DMS 273 (cell line): ENCODE measurements around the gene TALDO1.

Source experiments
- DNase-seq: peaks from one replicate; lab custom pipeline; 2025; ENCODE audit not compliant: unreplicated experiment; lab: John Stamatoyannopoulos, UW

The TALDO1 gene

DNA sequence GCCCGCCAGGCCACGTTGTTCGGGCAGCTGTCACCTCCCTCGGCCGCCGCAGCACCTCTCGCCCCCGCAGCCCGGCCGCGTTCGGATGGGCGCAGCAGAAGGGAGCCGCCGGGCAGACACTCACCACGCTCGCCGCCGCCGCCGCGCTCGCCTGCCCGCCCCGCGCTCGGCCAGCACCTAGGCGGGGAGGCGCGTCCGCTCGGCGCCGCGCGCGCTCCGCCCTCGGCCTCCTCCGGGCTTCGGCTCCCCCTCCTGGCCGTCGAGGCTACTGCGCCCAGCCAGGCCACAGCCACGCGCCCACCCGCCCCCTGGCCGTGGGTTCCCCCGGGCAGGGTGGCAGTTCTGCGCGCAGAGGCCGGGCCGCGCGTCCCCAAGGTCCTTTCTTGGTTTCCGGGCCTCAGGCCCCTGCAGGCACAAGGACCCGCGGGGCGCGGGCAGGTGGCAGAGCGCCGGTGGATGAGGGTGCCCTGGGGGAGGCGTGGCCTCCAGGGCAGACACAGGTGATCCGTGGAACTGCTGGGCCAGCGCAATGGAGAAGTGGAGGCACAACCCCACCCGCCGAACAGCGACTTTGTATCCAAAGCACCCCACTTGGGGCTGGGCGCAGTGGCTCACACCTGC is 50.9 kb downstream of the TALDO1 start, which contains the start of gene SLC25A22:
TSS of gene SLC25A22 (minus strand) at position 189 of the 621 bp plus-strand sequence. CDS start 3,275 bp downstream, outside the sequence.
- DNase-seq, result peak; percentile 91

DNA sequence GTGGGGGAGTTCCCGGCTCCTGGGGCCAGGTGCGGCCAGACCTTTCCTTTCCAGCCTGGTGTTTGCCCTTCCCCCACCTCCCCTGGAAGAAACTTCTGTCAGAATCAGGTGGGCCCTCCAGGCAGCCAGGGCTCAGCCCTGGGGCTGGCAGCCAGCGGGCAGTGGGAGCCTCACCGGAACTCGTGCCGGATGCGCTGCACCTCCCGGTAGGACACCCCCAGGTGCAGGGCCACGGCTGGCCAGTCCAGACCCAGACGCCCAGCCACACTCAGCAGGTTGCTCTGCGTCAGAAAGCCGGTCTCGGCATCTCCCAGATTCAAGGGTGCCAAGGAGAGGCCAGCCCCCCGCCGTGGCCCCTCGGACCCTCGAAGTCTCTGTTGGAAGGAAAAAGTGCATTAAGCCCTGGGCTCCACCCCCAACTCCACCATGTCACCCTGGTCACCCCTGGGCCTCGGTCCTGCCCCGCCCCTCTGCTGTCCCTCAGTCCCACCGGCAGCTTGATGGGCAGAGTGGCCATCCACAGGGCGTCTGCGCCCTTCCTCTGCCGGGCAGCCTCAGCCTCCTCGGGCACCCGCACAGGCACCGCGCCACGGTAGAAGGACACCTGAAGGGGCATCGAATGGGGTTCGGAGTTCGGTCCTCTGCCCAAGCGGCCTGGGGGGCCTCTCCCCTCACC is 52.5 kb downstream of the TALDO1 start:
- no peak for DNase-seq

DNA sequence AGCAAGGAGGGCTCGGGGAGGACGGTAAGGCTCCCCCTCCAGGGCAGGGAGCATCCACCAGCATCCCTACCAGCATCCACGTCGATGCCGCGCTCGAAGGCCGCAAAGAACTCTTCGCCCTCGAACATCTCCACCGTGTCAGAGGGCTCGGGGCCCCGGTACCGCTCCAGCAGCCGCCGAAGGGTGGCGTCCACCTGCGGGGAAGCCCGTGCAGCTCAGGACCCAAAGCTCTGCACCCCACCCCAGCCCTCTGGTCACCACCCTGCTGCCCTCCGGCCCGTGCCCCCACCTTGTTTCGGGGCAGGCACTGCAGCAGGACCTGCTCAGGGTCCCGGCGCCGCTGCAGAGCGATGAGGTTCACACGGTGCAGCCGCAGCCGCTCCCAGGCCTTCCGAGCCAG is 53.2 kb downstream of the TALDO1 start:
- no peak for DNase-seq

DNA sequence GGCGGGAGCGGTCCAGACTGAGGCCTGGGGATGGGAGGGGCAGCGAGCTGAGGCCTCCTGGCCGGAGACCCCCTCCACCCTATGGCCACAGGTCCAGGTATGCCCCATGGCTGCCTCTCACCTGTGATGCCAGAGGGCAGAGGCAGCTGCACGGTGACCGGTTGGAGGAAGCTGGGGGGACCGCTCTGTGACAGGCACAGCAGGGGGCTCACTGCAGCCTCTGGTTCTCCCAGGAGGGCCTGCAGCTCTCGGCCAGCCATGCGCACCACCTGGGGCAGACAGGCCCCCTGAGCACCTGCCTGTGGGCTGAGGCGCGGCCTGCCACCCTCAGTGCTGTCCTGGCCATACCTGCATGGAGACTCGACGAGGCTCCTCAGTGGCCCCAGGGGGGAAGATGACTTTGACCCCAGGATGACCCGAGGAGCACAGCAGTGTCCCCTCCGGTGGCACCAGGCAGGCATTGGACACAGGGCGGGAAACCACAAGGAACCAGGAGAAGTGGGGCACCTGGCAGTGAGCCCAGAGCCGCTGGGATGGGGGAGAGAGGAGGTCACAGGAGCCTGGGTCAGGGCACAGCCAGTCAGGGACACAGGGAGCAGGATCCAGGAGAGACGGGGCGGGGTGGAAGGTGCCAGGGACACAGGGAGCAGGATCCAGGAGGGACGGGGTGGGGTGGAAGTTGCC is 54.0 kb downstream of the TALDO1 start:
- no peak for DNase-seq

DNA sequence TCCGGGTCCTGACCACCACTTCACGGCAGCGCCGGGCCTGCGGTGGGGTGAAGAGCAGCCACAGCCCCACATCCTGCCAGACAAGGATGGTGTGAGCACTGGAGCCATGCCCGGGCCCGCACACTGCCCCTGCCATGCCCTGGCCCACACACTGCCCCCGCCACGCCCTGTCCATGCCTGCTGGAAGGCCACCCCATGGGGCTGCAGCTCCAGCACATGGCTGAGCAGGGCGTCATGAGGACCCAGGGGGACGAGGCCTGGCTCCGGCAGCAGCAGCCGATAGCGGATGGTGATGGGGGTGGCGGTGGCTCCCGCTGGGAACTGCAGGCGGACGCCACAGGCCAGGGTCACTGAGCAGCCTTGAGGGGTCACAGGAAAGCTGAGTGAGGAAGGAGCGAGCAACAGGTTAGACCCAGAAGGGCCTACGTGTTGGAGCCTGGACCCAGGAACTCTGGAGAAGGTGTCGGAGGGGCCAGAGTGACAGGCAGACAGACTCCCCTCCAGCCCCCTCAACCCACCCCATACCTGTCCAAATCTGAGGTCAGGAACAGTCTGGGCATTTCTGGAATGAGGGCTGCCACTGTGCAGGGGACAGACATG is 54.9 kb downstream of the TALDO1 start:
- DNase-seq, result no peak

DNA sequence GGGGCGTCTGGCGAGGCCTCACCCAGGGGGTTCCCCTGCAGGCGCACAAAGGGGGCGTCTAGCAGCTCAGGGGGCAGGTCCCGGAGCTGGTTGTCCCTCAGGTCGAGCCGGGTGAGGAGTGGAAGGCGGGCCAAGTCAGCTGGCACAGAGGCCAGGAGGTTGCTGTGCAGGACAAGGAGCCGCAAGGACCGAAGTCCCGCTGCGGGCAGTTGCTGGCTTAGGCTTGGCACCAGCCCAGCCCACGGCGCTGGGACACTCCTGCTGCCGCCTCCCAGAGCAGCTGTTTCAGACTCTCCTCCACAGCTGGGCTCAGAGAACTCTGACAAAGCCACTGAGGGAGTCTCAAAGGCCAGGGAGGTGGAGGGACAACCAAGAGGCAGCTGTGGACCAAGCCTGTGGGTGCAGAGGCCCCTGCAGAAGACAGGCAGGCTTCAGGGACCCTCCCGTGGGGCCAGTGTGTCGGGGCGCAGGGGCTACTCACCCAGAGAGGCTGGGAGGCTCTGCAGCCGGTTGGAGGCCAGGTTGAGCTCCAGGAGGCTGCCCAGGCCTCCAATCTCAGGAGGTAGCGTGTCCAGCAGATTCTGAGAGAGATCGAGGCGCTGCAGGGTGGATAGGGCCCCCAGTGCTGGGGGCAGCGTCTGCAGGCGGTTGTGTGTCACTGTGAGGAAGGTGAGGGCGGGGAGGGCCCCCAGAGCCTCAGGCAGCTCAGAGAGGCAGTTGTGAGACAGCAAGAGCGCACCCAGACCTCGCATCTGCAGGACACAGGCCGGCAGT is 55.6 kb downstream of the TALDO1 start:
- DNase-seq, result peak; percentile 57

DNA sequence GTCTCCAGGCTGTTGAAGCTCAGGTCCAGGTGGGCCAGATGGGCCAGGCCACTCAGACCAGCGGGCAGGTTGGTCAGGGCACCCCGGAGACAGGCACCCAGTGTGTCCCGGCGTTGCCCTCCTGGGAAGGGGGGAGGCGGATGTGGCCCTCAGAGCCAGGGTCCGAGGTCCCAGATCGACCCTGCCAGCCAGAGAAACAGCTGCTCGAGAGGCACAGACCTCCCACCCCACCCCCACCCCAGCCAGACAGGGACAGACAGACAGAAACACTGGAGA is 56.1 kb downstream of the TALDO1 start:
- DNase-seq, result no peak

DNA sequence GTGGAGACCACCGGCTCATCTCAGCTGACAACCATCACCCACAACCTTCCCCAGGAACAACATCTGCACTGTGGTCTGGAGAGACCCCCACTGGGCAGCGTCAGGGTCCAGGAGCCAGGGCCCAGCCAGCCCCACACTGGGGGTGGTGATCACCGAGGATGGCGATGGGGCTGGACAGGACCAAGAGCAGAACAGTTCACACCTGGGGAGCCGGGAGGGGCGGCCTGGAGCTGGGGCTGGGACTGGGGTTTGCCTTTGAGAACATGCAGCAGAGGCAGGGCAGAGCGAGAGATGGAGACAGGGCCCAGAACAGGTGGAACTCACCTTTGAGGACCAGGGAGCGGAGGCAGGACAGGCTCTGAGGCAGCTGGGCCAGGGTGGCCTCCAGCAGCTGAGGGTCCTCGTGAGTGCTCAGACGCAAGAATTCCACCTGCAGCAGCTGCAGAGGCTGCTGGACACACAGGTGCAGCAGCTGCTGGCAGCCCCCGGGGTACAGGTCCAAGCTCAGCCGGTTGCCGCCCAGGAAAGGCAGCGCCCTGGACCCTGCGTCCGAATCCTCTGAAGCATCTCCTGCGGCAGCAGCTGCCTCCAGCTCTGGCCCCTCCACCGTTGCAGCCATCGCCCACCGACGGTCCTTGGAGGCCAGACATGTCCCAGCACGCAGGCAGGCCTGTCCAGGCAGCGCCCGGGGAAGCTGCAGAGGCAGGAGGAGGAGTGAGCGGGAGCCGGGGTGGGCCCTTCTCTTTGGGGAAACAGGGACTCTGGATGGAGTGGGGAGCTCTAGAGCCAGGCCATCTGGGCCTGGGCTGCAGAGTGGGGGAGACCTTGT is 56.7 kb downstream of the TALDO1 start:
- DNase-seq, result peak; percentile 81

DNA sequence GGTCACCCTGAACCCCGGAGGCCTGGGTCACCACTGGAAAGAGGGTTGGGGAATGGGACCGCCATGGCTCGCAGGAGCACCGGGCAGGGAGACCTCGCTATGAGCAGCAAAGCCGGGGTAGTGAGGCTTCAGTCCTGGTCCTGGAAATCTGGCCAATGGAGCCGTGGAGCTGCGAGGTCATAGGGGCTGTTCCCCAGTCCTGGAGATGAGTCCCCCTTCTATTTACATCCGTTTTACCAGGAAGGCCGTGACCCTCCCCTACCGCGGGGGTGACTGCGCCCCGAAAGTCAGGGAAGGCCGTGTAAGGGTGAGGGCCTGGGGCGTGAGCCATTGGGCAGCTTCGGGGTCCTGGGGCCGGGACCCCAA is 57.3 kb downstream of the TALDO1 start:
- DNase-seq, result no peak

DNA sequence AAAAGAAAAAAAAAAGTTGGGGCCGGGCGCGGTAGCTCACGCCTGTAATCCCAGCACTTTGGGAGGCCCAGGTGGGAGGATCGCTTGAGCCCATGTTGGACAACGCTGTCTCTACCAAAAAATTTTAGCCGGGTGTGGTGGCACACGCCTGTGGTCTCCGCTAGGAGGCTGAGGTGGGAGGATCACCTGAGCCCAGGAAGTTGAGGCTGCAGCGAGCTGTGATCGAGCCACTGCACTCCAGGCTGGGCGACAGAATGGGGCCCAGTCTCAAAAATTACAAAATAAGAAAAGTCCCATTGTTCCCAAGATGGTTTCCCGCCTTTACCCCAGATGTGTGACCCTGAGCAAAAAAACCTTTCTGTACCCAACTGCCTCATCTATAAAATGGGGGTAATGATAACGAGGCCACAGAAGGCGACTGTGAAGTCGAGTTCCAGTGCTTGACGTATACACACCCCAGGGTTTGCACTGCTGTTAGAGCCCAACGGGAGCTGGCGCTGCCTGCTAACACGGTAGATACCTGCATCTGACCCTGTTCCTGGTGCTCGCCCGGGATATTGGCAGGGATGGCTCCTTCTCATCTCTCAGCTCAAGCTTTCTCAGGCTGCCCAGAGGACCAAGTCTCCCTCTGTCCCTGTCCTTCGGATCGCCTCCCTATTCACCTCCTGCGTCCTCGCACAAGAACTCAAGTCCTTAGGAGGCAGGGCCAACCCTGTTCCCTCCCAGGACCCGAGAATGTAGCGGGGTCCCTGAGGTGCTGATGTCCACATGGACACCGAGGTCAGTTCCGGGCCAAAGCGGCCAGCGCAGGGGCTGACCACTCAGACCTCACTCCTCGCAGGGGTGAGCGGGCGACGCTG is 61.4 kb downstream of the TALDO1 start:
- peak; percentile 55 for DNase-seq

DNA sequence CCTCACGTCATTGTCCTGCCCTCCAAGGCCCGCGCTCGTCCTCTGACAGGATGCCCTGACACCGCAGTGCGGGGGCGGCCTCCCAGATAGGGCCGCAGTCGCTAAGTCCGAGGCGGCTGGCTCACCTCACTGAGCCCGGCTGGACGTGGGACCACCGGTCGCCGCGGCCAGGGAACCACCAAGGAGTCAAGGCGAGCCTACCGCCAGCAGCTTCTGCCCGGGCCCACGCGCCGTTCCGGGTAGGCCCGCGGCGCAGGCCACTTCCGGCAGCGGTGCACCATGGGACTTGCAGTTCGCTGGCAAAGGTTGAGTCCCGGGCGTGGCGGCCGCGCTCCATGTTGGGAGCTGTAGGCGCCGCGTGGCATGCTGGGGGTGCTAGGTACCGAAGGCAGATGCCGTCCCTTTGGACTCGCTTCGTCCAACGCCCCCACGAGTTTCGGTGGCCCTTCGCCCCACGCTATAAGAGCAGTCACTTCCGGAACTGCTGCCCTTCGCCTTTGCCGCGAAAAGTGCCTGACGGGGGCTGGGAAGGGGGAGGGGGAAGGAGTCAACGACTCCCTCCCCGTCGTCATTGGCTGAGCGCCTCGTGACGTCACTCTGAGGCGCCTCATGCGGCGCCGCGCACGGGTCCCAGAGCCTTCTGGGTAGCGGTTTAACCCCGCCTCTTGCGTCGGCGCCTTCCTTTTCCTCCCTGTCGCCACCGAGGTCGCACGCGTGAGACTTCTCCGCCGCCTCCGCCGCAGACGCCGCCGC is 62.2 kb downstream of the TALDO1 start, which contains the start of gene RPLP2:
TSS of gene RPLP2 (plus strand) at position 681 of the 753 bp plus-strand sequence. CDS start 268 bp downstream, outside the sequence.
- DNase-seq, result peak; percentile 98

DNA sequence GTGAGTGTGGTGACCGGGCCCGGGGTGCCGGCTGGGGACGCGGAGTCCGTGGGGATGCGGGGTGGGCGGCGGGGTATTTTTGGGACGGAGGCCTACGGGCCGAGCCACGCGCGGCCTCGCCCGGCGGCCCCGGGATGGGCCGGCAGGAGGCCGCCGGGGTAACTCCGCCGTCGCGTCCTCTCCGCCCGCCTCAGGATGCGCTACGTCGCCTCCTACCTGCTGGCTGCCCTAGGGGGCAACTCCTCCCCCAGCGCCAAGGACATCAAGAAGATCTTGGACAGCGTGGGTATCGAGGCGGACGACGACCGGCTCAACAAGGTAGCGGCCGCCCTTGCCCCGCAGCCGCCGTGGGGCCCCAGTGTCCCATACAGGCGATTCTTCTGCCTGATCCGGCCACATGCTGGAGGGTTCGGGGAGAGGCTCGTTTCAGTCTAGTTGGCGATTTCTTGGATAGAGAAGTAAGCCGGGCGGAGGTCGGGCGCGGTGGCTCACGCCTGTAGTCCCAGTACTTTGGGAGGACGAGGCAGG is 62.8 kb downstream of the TALDO1 start:
- no peak for DNase-seq

DNA sequence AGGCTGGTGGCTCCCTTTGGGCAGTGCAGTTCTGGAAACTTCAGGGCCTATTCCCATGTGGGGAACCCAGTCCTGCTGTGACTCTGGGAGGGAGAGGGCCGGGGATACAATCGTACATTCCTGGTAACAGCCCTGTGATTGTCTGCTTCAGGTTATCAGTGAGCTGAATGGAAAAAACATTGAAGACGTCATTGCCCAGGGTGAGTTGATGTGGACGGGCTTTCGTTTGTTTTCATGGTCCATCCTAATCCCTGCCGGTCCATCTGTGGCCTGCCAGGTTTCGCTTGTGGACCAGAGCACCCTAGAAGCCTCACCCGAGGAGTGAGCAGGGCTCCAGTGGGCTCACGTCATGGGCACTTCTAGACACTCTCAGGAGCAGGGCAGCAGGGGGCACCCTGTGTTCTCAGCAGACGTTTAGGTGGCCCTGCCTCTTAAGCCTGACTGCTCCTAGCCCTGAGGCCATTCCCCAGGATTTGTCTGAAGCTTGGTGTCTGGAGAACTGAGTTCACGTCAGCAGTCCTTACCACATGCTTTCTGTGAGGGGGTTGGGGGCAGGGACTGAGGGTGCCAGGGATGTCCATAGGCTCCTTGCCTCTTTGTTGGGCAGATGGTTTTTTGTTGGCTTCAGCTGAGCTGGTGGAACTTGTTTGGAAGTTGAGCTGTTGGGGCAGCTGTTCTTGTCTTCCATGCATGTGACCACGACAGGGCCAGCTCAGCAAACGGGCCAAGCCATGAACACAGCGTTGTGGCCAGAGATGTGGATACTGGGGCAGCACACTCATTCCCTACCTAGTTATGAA is 64.4 kb downstream of the TALDO1 start:
- DNase-seq, result no peak

DNA sequence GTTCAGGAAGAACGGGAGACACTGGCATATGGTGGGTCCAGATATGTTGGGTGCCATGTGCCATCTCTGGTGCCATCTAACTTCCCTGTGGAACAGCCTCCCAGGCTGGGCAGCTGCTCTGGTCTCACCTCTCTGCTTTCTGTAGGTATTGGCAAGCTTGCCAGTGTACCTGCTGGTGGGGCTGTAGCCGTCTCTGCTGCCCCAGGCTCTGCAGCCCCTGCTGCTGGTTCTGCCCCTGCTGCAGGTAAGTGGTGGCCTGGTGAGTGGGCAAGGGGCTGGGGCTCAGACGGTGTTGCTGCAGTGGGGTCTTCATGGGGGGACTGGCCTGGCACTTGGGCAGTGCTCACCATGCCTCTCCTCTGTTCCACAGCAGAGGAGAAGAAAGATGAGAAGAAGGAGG is 65.1 kb downstream of the TALDO1 start:
- no peak for DNase-seq

DNA sequence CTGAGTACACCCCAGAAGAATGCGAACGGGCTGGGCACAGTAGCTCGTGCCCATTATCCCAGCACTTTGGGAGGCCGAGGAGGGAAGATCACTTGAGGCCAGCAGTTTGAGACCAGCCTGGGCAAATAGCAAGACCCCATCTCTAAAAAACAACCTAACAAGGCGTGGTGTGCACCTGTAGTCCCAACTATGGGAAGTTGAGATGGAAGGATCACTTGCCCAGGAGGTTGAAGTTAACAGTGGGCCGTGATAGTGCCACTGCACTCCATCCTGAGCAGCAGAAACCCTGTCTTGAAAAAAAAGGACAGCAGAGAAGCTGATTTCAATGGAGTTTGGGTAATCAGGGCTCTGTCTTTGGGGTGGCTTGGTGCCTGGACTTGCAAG is 65.8 kb downstream of the TALDO1 start:
- DNase-seq, result no peak

DNA sequence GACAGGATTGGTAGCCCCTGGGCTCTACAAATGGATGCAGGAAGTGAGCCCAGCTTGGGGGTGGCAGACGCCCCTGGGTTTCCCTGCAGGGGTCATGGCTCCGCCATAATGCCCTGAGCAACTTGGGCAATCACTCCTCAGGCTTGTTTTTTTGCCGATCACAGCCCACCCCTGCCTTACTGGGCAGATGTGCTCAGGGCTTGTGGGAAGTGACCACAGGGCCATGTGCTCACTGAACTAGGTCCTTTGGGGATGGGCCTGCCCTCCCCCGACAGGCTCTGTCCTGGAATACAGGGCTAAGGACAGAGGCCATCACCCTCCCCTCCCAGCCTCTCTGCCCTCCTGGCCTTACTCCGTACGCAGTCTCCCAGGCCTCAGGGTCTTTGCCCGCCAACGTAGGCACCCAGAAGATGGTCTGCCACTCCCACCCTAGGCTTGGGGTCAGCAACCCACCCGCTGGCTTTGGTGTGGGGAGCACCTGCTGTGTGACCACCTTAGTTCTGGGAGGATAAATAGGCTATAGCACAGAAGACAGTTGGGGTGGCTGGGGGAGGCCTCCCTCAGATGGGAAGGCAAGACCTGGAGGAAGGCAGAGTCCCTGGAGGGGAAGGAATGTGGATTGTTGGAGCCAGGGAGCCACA is 66.3 kb downstream of the TALDO1 start:
- DNase-seq, result peak; percentile 55
